GM13976 (cell line): Measurements from ENCODE around the gene ZNF577.

ENCODE experiments used
- DNase-seq: peaks from one replicate; pipeline ENCODE4 v3.0.0; 2012; ENCODE audit warnings: low spot score
- CTCF ChIP-seq: IDR thresholded peaks from 2 replicates; pipeline ENCODE4 v1.5.1; 2012; ENCODE audit warnings: borderline replicate concordance, mild to moderate bottlenecking; ENCODE audit not compliant: insufficient read depth; ENCODE audit errors: extremely low read depth, missing control alignments, control extremely low read depth
- in situ Hi-C: fragments of 300-500 bp; cut with MboI; formaldehyde crosslinking; loops from one replicate; pipeline ENCODE4 v1.12.0; 2022; ENCODE audit warnings: low sequenced_read_pairs, mixed read lengths, inconsistent platforms; ENCODE audit not compliant: unreplicated experiment

The ZNF577 gene

GRCh38 chr19:51821921-51822320 lies 65.8 kb downstream of the ZNF577 start:
- in situ Hi-C loops, result no loop called here
- no peak for DNase-seq
- TF ChIP-seq CTCF, result no peak

- DNase-seq, result no peak
- no peak for TF ChIP-seq CTCF
- in situ Hi-C loops, result no loop called here
These were observed 66.3 kb downstream of the ZNF577 start for GRCh38 chr19:51821456-51821855.
